Left hindlimb (tissue), 1 donor: ENCODE results near the gene PRKAR1B.
"Not testable (repeated sequence)": the region's sequence is repeated elsewhere in the genome, so short reads cannot be mapped to it uniquely, and the experiment has no call there.

Experiments
- DNase-seq: peaks from one replicate; pipeline ENCODE4 v3.0.0-alpha.2; 2018

The PRKAR1B gene

GRCh38 chr7:665736-666453 lies 61.2 kb downstream of the PRKAR1B start:
- DNase-seq = no peak

DNA sequence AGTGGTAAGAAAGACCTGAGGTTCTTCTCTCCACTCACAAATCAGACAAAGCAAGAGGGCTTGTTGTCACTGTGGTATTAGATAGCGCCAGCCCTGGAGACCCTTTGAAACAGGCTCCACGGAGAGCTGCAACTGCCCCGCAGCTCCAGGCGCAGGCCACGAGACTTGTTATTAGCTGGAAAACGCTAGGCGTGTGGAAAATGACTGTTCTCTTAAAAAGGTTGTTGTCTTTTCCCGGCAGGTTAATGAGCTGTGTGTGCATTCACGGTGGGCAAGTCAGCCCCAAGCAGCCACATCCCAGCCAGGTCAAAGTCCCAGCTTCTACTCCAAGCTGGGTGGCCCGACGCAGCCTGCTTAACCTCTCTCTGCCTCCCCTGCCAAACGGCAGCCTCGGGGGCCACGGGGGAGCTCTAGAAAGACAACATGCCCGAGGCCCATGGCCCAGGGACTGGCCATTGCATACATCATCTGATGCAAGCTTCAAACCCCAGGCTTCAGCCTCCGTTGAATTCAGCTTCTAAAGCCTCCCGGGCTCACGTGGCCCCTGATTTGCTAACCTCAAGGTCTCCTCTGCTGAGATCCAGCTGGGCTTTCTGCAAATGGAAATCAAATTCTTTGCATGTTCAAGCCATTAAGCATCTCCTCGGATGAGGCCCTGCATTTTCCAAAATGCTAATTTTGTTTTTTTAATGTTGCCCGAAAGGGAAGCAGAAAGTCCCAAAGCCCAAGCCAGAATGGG lies 61.9 kb downstream of the PRKAR1B start:
- no peak for DNase-seq

DNA sequence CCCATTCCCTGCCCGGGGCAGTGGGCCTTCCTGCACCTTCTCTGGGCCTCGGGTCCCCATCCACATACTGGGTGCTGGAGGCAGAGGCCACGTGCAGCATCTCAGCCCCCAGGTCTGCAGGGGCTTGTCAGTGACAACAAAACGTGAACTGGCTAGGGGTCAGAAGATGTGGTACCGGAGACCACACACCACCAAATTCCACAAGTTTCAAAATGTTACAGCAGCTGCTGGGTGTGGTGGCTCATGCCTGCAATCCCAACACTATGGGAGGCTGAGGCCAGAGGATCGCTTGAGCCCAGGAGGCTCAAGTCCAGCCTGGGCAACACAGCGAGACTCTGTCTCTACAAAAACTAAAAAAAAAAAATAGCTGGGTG lies 62.7 kb downstream of the PRKAR1B start:
- no peak for DNase-seq

DNA sequence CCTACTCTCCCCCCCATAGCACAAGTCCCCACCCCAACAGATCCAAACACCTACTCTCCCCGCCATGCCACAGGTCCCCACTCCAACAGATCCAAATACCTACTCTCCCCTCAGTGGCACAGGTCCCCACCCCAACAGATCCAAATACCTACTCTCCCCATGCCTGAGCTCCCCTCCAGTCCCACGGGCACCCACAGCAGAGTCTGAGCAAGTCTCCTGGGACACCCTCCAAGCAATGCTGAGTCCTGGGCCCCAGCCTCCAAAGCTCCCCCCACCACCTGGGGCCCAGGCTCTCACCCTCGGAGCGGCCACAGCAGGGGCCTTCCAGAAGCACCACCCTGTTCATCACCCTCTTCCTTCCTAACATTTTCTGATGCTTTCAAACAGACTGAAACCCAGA lies 64.5 kb downstream of the PRKAR1B start:
- no peak for DNase-seq

DNA sequence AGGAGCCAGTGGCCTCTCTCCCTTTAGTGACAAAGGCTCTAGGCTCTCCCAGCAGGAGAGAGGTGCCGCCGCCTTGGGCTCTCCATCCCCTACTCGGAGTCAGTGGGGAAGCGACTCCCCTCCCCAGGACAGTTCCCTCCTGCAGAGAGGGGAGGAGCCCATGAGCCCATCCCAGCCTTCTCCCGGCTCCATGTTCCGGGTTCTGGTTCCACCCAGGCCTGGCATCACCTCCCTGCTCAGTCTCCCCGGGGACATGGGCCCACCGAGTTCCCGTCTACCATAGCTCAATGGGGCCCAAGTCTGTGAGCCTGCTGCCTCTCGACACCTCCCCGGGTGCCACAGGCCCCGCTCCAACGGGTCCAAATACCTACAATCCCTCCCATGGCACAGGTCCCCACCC lies 67.1 kb downstream of the PRKAR1B start:
- DNase-seq = peak; percentile 12

DNA sequence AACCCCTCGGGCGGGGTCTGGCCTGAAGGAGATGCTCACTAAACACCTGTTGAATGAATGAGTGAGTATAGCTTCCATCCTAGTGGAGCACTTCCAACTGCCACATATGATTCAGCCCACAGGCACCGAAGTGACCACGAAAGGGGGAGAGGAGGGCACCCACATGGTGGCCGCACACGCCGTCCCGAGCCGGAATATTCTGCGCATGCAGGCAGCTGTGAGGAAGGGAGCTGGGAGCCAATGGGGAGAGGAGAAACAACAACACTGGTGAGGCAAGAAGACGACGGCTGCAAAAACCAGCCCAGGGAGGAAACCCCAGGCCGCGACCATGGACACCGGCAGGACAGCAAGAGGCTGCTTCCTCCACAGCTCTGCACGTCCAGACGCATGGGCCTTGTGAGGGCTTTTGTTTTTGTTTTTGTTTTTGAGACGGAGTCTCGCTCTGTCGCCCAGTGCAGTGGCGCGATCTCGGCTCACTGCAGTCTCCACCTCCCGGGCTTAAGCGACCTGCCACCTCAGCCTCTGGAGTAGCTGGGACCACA lies 67.7 kb downstream of the PRKAR1B start:
- DNase-seq = no peak

DNA sequence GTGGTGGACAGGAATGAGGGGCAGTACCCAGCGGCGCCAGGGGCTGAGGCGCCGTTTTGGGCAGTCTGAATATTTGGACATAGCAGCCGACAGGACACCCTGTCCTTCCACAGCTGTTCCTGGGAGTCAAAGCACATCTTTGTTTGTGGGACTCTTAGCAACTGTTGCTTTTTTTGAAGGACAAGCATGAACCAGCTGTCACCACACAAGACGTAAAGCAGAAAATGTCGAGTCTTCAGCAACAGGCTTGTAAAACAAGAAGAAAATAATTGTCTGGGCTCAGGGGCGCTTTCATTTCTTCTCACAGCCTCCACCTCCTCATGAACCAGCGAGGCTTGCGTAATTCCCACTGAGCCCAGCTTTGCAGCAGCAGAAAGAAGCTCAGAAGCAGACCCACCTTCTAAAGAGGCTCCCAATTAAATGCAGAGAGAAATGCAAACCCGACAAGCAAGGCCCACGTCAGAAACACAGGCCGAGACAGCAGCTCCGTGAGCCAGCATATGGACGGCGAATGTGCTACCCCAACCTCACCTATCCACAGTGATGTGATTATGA lies 69.4 kb downstream of the PRKAR1B start:
- no peak for DNase-seq

DNA sequence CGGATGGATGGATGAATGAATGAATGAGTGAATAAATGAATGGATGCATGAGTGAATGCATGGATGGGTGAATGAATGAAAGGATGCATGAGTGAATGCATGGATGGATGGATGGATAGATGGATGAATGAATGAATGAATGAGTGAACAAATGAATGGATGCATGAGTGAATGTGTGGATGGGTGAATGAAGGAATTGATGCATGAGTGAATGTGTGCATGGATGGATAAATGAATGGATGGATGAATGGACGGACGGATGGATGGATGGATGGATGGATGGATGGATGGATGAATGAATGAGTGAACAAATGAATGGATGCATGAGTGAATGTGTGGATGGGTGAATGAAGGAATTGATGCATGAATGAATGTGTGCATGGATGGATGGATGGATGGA lies 70.1 kb downstream of the PRKAR1B start:
- DNase-seq = peak; percentile 4

DNA sequence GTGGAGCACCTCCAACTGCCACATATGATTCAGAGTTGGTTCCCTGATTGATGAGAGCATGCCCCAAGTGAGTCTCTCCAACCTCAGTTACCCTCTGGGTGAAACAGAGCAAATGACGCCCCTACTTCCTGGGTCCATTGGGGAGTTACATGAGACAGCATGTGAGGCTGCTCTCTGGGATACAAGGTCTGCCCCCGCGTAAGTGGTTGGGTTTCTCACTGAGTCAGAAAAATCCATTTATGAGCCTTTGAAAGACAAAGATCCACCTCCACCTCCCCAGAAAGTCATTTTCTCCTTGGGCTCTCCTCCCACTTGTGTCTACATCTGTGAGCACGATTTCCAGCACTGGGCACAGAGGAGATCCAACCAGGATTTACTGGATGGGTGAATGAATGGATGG lies 71.3 kb downstream of the PRKAR1B start:
- DNase-seq = no peak

GRCh38 chr7:653829-654764 lies 73.0 kb downstream of the PRKAR1B start:
- DNase-seq = no peak

- peak; percentile 17 for DNase-seq
Measured at GRCh38 chr7:652881-653280, 74.2 kb downstream of the PRKAR1B start.

GRCh38 chr7:652167-652566 lies 74.9 kb downstream of the PRKAR1B start:
- not testable (repeated sequence) for DNase-seq

- peak; percentile 4 for DNase-seq
Measured at GRCh38 chr7:651032-651728, 75.9 kb downstream of the PRKAR1B start.

GRCh38 chr7:650339-651031 lies 76.6 kb downstream of the PRKAR1B start:
- DNase-seq = peak; percentile 16

DNA sequence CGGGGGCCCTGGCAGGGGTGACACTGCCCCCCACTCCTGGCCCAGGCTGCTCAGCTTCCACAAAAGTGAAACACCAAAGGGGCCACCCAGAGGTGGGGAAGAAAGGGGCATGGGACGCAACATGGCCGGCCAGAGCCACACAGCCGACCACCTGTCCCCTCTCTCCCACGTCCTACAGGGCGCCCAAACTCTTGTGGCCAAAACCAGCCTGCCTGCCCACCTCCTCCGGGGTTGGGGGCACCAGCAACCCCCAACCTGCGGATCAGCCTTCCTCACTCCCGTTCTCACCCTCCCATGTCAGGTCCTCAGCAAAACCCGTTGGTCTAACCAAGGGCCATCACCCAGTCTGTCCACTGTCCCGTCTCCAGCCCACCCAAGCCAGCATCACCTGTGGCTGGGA lies 80.1 kb downstream of the PRKAR1B start:
- peak; percentile 11 for DNase-seq

DNA sequence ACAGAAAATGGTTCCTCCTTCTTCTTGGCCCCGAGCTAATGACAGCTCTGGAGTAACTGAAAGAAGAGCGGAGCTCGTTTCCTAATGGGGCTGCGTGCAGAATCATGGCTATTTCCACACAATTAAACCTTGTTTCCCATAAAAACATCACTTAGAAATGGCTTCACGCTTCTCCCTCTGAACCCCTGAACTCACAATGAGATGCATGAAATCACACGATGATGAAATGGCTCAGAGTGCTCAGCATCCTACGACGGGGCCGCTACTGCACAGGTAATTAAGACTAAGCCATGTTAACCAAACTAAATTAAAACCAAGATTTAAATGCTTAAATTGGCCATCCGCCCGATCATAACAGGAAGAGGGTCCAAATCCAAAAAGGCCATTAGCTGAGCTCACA lies 80.6 kb downstream of the PRKAR1B start:
- no peak for DNase-seq

DNA sequence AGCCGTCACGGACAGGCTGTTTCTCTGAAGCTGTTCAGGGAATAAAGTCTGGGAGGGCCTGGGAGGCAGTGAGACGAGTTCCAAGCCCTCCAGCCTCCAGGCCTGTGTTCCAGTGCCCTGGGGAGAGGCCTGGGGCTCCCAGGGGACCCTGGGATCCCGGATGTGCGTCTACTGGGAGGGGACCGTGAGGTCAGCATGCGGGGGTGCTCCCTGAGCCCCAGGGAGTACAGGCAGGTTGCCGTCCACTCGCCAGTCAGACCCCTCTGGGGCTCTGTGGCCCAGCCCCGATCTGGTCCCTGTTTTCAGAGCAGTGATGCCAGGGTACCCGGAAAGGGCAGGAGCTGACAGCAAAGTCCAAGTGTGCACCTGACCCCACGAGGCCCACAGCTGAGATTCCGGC lies 81.5 kb downstream of the PRKAR1B start:
- peak; percentile 17 for DNase-seq

DNA sequence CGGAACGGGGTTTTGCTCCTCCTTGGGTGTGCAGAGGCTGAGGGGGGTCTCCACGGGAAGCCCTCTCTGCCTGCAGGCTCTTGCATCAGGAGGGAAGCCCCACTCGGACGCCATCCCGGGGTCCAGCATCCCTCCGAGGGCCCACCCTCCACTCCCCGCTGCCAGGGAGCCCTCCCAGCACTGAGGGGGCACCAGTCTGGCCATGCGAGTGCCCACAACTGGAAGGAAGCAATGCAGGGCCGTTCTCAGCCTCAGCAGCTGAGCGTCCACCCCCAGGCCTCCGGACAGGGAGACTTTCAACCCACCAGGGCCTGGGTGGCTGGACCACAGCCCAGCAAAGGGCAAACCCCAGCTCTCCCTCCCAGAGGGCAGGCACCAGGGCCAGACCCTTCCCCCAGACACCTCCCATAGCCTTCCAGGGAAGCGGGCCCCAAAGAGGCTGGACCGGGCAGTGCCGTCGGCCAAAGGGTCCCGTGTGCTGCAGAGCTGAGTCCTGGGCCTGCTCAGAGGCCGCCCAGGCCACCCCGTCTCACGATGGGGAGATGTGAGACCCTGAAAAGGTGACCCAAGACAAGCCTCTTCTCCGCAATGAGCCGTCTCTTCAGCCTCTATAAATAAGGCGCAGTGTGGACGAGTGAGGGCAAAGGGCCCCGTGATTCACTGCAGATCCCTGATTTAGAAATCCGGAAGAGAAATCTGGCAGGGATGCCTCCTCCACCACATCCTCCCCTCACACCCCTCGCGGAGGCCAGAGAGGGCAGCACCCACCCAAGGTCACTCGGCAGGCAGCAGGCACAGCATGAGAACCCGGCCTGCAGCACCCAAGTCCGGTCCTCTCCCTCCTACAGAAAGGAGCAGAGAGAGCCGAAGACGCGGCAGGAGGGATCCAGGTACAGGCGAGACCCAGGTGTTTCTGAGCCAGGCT lies 82.4 kb downstream of the PRKAR1B start:
- peak; percentile 18 for DNase-seq

- DNase-seq = peak; percentile 10
Measured at GRCh38 chr7:641966-642365, 85.1 kb downstream of the PRKAR1B start.

DNA sequence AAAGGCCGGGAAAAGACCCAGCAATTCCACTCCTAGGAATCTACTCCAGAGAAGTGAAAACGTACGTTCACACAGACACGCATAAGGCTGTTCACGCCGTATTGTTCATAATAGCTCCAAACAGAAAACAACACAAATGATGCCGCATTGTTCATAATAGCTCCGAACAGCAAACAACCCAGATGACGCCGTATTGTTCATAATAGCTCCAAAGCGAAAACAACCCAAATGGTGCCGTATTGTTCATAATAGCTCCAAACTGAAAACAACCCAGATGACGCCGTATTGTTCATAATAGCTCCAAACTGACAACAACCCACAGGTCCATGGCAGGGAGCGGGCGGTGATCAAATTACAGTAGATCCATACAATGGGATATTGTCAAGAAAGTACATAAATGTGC lies 85.8 kb downstream of the PRKAR1B start:
- peak; percentile 15 for DNase-seq
